ENCODE data around the gene HIRIP3. TPM values are rescaled to one million over a fixed set of nuclear protein-coding genes. Genes with fewer than 3 reads are reported as not detected.

Gene HIRIP3
- total RNA-seq, 3 donors from 2014 or later, result 10.5 to 18.2 (median 15.5) TPM

GRCh38 chr16:30009085-30009862 is 13.9 kb upstream of the HIRIP3 start:
- Histone ChIP-seq H3K27me3 (peaks cover 10 to 25% of the 10 kb centered on the region in 2 donors), H3K36me3 (no peaks in the 10 kb centered on the region), H3K9me3 (no peaks in the 10 kb centered on the region), H3K4me1 (peaks cover 9 to 13% of the 10 kb centered on the region in 2 donors), H3K4me3 (peak overlapping the region in 1 of 3 donors; percentile 3), H3K27ac (no peak overlapping the region)
- no peak for DNase-seq (ENCODE audit: low spot score in 2 of 2)
- intact Hi-C loops (cut with DNase I; ENCODE audit: low total_unique reads), result no loop called here
- TF ChIP-seq CTCF (IDR thresholded peaks at IDR 0.05) (no peak), POLR2A (IDR thresholded peaks at IDR 0.05) (no peak), POLR2AphosphoS5 (IDR thresholded peaks at IDR 0.05) (no peak)

- TF ChIP-seq CTCF (IDR thresholded peaks at IDR 0.05) (no peak), POLR2AphosphoS5 (IDR thresholded peaks at IDR 0.05) (no peak), POLR2A (IDR thresholded peaks at IDR 0.05) (no peak)
- intact Hi-C loops (cut with DNase I; ENCODE audit: low total_unique reads), result no loop called here
These were observed 12.0 kb upstream of the HIRIP3 start for GRCh38 chr16:30007378-30007895.

GRCh38 chr16:30006659-30007377 is 11.4 kb upstream of the HIRIP3 start:
- H3K4me3 ChIP-seq, result no peak overlapping the region
- intact Hi-C loops (cut with DNase I; ENCODE audit: low total_unique reads), result no loop called here

More at GRCh38 chr16:30007378-30007895, 12.0 kb upstream of the HIRIP3 start:
- Histone ChIP-seq H3K27ac (no peak overlapping the region), H3K36me3 (no peaks in the 10 kb centered on the region), H3K27me3 (peaks cover 10 to 25% of the 10 kb centered on the region in 2 donors), H3K9me3 (no peaks in the 10 kb centered on the region), H3K4me1 (peaks cover 9 to 13% of the 10 kb centered on the region in 2 donors), H3K4me3 (no peak overlapping the region)
- DNase-seq (ENCODE audit: low spot score in 2 of 2), result no peak

GRCh38 chr16:30006095-30006473 is 10.7 kb upstream of the HIRIP3 start:
- Histone ChIP-seq H3K27me3 (peaks cover 10 to 17% of the 10 kb centered on the region in 2 donors), H3K9me3 (no peaks in the 10 kb centered on the region), H3K4me3 (no peak overlapping the region), H3K27ac (no peak overlapping the region), H3K36me3 (no peaks in the 10 kb centered on the region), H3K4me1 (peaks cover 8% of the 10 kb centered on the region in 2 donors)
- no peak for TF ChIP-seq CTCF (IDR thresholded peaks at IDR 0.05)
- TF ChIP-seq POLR2AphosphoS5 (IDR thresholded peaks at IDR 0.05), result no peak
- TF ChIP-seq POLR2A (IDR thresholded peaks at IDR 0.05), result no peak
- intact Hi-C loops (cut with DNase I; ENCODE audit: low total_unique reads), result no loop called here
- DNase-seq (ENCODE audit: low spot score in 2 of 2), result no peak

More at GRCh38 chr16:30006659-30007377, 11.4 kb upstream of the HIRIP3 start:
- Histone ChIP-seq H3K27ac (no peak overlapping the region), H3K4me1 (peaks cover 9 to 13% of the 10 kb centered on the region in 2 donors), H3K9me3 (no peaks in the 10 kb centered on the region), H3K27me3 (peaks cover 10 to 23% of the 10 kb centered on the region in 2 donors), H3K36me3 (no peaks in the 10 kb centered on the region)
- no peak for DNase-seq (ENCODE audit: low spot score in 2 of 2)
- no peak for TF ChIP-seq POLR2AphosphoS5 (IDR thresholded peaks at IDR 0.05)
- TF ChIP-seq POLR2A (IDR thresholded peaks at IDR 0.05), result no peak
- TF ChIP-seq CTCF (IDR thresholded peaks at IDR 0.05), result no peak

Measured in breast epithelium (tissue), 4 donors.